Keratinocyte (primary cell): ENCODE results near the gene ZNF365. TPM values are rescaled to one million over a fixed set of nuclear protein-coding genes. Genes with fewer than 3 reads are reported as not detected.

Experiments used
- DNase-seq: peaks from one replicate; pipeline ENCODE4 v3.0.0-alpha.2; 2011; ENCODE audit warnings: low read depth, missing footprints, low spot score
- FAIRE-seq: peaks from 2 replicates; lab custom pipeline; 2011; peaks lifted over from hg19 to GRCh38; lab: Jason Lieb, UNC
- H2AFZ ChIP-seq: 2 replicates; pipeline ENCODE4 v1.6.0; 2012; ENCODE audit warnings: low read length, control low read depth, inconsistent platforms; ENCODE audit not compliant: control insufficient read depth
- H3K27ac ChIP-seq: 2 replicates; pipeline ENCODE4 v1.5.1; 2011; ENCODE audit warnings: low read length; ENCODE audit not compliant: control insufficient read depth, insufficient read depth
- H3K27me3 ChIP-seq: 3 replicates; pipeline ENCODE4 v1.6.0; 2011; ENCODE audit warnings: low read length; ENCODE audit not compliant: control insufficient read depth, insufficient read depth; ENCODE audit errors: extremely low read depth
- H3K36me3 ChIP-seq, 2 experiments: 2 replicates in 1 of 2; 3 replicates in 1 of 2; pipeline ENCODE4 v1.5.1; 2011; ENCODE audit warnings: low read length in 2 of 2, mild to moderate bottlenecking in 1 of 2; ENCODE audit not compliant: control insufficient read depth in 2 of 2, insufficient read depth in 2 of 2; ENCODE audit errors: extremely low read depth in 1 of 2
- H3K4me1 ChIP-seq: 3 replicates; pipeline ENCODE4 v1.5.1; 2011; ENCODE audit warnings: low read length; ENCODE audit not compliant: control insufficient read depth, insufficient read depth; ENCODE audit errors: extremely low read depth
- H3K4me2 ChIP-seq: 3 replicates; pipeline ENCODE4 v1.6.0; 2011; ENCODE audit warnings: low read depth, low read length; ENCODE audit not compliant: control insufficient read depth, insufficient read depth; ENCODE audit errors: extremely low read depth
- H3K4me3 ChIP-seq, 3 experiments: fragments of 200-600 bp in 1 of 3; sonication (generic) in 1 of 3; 2 replicates in 2 of 3; 3 replicates in 1 of 3; pipeline ENCODE4 v1.5.1; 2011 to 2016; ENCODE audit warnings: low read length in 3 of 3, mild to moderate bottlenecking in 3 of 3, control low read depth in 2 of 3, inconsistent platforms in 1 of 3, low read depth in 1 of 3, mixed read lengths in 1 of 3, mixed run types in 1 of 3, moderate library complexity in 1 of 3; ENCODE audit not compliant: control insufficient read depth in 2 of 3, insufficient read depth in 2 of 3; ENCODE audit errors: extremely low read depth in 1 of 3
- H3K79me2 ChIP-seq: 2 replicates; pipeline ENCODE4 v1.6.0; 2012; ENCODE audit warnings: low read length; ENCODE audit not compliant: control insufficient read depth, insufficient read depth
- H3K9ac ChIP-seq: 3 replicates; pipeline ENCODE4 v1.6.0; 2011; ENCODE audit warnings: low read length; ENCODE audit not compliant: control insufficient read depth, insufficient read depth; ENCODE audit errors: extremely low read depth
- H3K9me1 ChIP-seq: 3 replicates; pipeline ENCODE4 v1.6.0; 2011; ENCODE audit warnings: low read length; ENCODE audit not compliant: control insufficient read depth, insufficient read depth; ENCODE audit errors: extremely low read depth
- H3K9me3 ChIP-seq: 2 replicates; pipeline ENCODE4 v1.5.1; 2012; ENCODE audit warnings: low read depth, low read length; ENCODE audit not compliant: control insufficient read depth
- H4K20me1 ChIP-seq: 3 replicates; pipeline ENCODE4 v1.6.0; 2011; ENCODE audit warnings: low read length; ENCODE audit not compliant: control insufficient read depth, insufficient read depth; ENCODE audit errors: extremely low read depth
- EZH2 ChIP-seq: IDR thresholded peaks from one replicate; pipeline ENCODE4 v1.6.1; 2012; ENCODE audit warnings: inconsistent platforms, mild to moderate bottlenecking, low read length, moderate library complexity
- dilution Hi-C: fragments of 300-500 bp; cut with MboI; formaldehyde crosslinking; loops from one replicate; pipeline ENCODE4 v1.7.0; 2020; ENCODE audit warnings: low sequenced_read_pairs; ENCODE audit not compliant: extremely low pct_ligation_motif_present
- polyA plus RNA-seq, 5 experiments: library from polyadenylated mRNA; depleted of rRNA in 3 of 5; stranded (reverse) in 3 of 5; stranded (forward) in 1 of 5; unstranded in 1 of 5; fragments of >200 nt; gene quantifications; 1 replicate in 1 of 5; 2 replicates in 3 of 5; 3 replicates in 1 of 5; pipeline versions ENCODE4 v1.2.1 to v1.2.3, GENCODE V29; 2011 to 2012; ENCODE audit warnings: missing spikeins in 2 of 5, low read depth in 1 of 5, low replicate concordance in 1 of 5
- TF ChIP-seq, protein P1 (sequence below), 3 experiments: IDR thresholded peaks in 1 of 3; conservative IDR thresholded peaks in 1 of 3; optimal IDR thresholded peaks in 1 of 3; 2 replicates in 2 of 3; 3 replicates in 1 of 3; pipeline versions ENCODE3 to v1.5.1; 2011; ENCODE audit warnings: low read length in 3 of 3, mild to moderate bottlenecking in 3 of 3, moderate library complexity in 2 of 3, control low read depth in 1 of 3, inconsistent platforms in 1 of 3; ENCODE audit not compliant: insufficient read depth in 2 of 3; ENCODE audit errors: extremely low read depth in 1 of 3

The ZNF365 gene
- polyA plus RNA-seq, 1 donor (not counting 4 experiments of a cell fraction or from before 2014, with no cell fraction given), result 15.9 TPM

DNA sequence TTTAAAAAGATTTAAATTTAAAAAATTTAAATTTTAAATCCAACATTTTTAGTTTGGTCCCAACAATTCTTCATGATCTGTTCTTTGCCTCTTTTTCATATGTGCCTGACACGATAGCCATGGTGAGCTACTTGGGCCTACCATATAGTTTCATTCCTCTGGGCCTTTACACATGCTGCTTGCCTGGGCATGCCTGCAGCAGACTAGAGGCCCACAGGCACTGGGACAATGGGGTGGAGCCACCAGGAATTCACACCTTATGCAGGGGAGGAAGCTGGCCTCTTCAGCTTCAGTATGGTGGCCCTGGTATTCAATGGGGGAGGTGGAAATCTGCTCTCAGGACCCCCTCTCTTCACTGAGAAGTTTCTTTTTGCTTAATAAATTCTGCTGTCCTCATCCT is 37.8 kb upstream of the ZNF365 start:
- Histone ChIP-seq H3K27me3 (no peaks in the 10 kb centered on the region), H3K4me2 (no peak overlapping the region), H3K4me1 (peaks cover 14% of the 10 kb centered on the region), H3K4me3 (no peak overlapping the region), H3K9me1 (no peaks in the 10 kb centered on the region), H3K9ac (no peak overlapping the region), H4K20me1 (no peaks in the 10 kb centered on the region), H2AFZ (peak overlapping the region; percentile 60), H3K36me3 (no peaks in the 10 kb centered on the region), H3K9me3 (peaks cover 2% of the 10 kb centered on the region), H3K79me2 (no peaks in the 10 kb centered on the region), H3K27ac (no peak overlapping the region)
- no peak for DNase-seq
- TF ChIP-seq, protein P1, sequence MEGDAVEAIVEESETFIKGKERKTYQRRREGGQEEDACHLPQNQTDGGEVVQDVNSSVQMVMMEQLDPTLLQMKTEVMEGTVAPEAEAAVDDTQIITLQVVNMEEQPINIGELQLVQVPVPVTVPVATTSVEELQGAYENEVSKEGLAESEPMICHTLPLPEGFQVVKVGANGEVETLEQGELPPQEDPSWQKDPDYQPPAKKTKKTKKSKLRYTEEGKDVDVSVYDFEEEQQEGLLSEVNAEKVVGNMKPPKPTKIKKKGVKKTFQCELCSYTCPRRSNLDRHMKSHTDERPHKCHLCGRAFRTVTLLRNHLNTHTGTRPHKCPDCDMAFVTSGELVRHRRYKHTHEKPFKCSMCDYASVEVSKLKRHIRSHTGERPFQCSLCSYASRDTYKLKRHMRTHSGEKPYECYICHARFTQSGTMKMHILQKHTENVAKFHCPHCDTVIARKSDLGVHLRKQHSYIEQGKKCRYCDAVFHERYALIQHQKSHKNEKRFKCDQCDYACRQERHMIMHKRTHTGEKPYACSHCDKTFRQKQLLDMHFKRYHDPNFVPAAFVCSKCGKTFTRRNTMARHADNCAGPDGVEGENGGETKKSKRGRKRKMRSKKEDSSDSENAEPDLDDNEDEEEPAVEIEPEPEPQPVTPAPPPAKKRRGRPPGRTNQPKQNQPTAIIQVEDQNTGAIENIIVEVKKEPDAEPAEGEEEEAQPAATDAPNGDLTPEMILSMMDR (optimal IDR thresholded peaks at IDR 0.05 in 1 of 3, IDR thresholded peaks at IDR 0.05 in 1 of 3, conservative IDR thresholded peaks at IDR 0.05 in 1 of 3; ENCODE audit: extremely low read depth in 1 of 3, insufficient read depth in 2 of 3, low read length in 3 of 3), result no peak
- no peak for TF ChIP-seq EZH2
- FAIRE-seq, result peak; percentile 86
- dilution Hi-C loops, result no loop called here

DNA sequence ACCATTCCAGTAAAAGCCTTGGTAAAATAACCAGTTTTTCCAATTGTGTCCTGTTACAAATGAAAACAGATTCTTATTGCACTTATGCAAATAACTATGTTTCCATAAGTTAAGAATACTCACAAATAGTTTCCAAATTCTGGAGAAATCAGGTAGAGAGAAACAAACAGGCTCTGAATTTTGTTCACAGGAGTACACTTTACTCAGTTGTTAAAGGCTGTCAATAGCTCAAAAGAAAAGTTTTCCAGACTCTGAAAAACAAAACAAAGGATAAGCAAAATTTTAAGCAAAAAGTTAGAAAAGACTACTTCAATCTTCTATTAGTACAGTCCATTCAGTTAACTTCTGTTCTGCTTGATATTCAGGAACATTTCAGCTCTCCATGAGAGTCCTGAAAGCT is 32.8 kb upstream of the ZNF365 start:
- H3K79me2 ChIP-seq, result no peaks in the 10 kb centered on the region
- no peak overlapping the region for H3K9ac ChIP-seq
- peaks cover 7% of the 10 kb centered on the region for H3K9me3 ChIP-seq
- DNase-seq (no peak), FAIRE-seq (no peak)
- dilution Hi-C loops, result no loop called here
- H3K9me1 ChIP-seq, result no peaks in the 10 kb centered on the region
- no peaks in the 10 kb centered on the region for H4K20me1 ChIP-seq
- no peak overlapping the region for H3K27ac ChIP-seq
- H3K4me3 ChIP-seq, result no peak overlapping the region
- no peak overlapping the region for H2AFZ ChIP-seq
- H3K27me3 ChIP-seq, result no peaks in the 10 kb centered on the region
- peaks cover 3% of the 10 kb centered on the region for H3K4me1 ChIP-seq
- H3K4me2 ChIP-seq, result no peak overlapping the region
- H3K36me3 ChIP-seq, result no peaks in the 10 kb centered on the region
- no peak for TF ChIP-seq EZH2
- TF ChIP-seq, protein P1 (optimal IDR thresholded peaks at IDR 0.05 in 1 of 3, IDR thresholded peaks at IDR 0.05 in 1 of 3, conservative IDR thresholded peaks at IDR 0.05 in 1 of 3; ENCODE audit: extremely low read depth in 1 of 3, insufficient read depth in 2 of 3, low read length in 3 of 3), result no peak
